H1 (cell line): ENCODE measurements around the gene PRRC2A. TPM values are rescaled to one million over a fixed set of nuclear protein-coding genes. Genes with fewer than 3 reads are reported as not detected.

Experiments
- BCL11A ChIP-seq, 2 experiments: IDR thresholded peaks; one replicate each; pipeline ENCODE4 v1.6.1; 2011; ENCODE audit warnings: low read depth in 2 of 2, low read length in 2 of 2, mild to moderate bottlenecking in 2 of 2
- CTBP2 ChIP-seq: IDR thresholded peaks from 2 replicates; pipeline ENCODE4 v1.7.0; 2011; ENCODE audit warnings: borderline replicate concordance, mild to moderate bottlenecking, moderate library complexity, mixed read lengths, low read length; ENCODE audit not compliant: insufficient read depth, insufficient read length
- SUZ12 ChIP-seq: fragments of 200-600 bp; sonication (generic); IDR thresholded peaks from 2 replicates; pipeline ENCODE4 v1.6.1; 2012; ENCODE audit warnings: mild to moderate bottlenecking, inconsistent platforms, low read length, moderate library complexity, mixed read lengths
- TCF12 ChIP-seq: IDR thresholded peaks from 2 replicates; pipeline ENCODE4 v1.6.1; 2011; ENCODE audit warnings: low read depth, mild to moderate bottlenecking, low read length
- polyA plus RNA-seq, 7 experiments: library from polyadenylated mRNA; depleted of rRNA in 3 of 7; stranded (reverse) in 5 of 7; unstranded in 2 of 7; fragments of >200 nt in 5 of 7; fragments of 200-250 nt in 2 of 7; gene quantifications; 1 replicate in 5 of 7; 2 replicates in 1 of 7; 4 replicates in 1 of 7; pipeline versions ENCODE4 v1.2.1 to v1.2.3, GENCODE V29; 2011 to 2013; ENCODE audit warnings: missing spikeins in 2 of 7, mixed read lengths in 2 of 7
- total RNA-seq: library from RNA; stranded (reverse); fragmentation: NEBNext Ultra II Directional; extraction: Animal tissue kit (Norgen Biotek cat#: 25700); gene quantifications from 2 replicates; pipeline ENCODE4 v1.2.1, GENCODE V29; 2021
- TF ChIP-seq, protein P1 (sequence below): fragments of 300-600 bp; sonication (generic); IDR thresholded peaks from 2 replicates; pipeline ENCODE4 v1.7.1; 2012; ENCODE audit warnings: low read length, moderate library complexity, mild to moderate bottlenecking, inconsistent platforms; ENCODE audit not compliant: insufficient replicate concordance

Gene PRRC2A
- total and polyA plus RNA-seq, 2 of the 8 experiments (the other 6 are each of a cell fraction or from before 2014, with no cell fraction given): 118 to 300 TPM

- TF ChIP-seq, protein P1, sequence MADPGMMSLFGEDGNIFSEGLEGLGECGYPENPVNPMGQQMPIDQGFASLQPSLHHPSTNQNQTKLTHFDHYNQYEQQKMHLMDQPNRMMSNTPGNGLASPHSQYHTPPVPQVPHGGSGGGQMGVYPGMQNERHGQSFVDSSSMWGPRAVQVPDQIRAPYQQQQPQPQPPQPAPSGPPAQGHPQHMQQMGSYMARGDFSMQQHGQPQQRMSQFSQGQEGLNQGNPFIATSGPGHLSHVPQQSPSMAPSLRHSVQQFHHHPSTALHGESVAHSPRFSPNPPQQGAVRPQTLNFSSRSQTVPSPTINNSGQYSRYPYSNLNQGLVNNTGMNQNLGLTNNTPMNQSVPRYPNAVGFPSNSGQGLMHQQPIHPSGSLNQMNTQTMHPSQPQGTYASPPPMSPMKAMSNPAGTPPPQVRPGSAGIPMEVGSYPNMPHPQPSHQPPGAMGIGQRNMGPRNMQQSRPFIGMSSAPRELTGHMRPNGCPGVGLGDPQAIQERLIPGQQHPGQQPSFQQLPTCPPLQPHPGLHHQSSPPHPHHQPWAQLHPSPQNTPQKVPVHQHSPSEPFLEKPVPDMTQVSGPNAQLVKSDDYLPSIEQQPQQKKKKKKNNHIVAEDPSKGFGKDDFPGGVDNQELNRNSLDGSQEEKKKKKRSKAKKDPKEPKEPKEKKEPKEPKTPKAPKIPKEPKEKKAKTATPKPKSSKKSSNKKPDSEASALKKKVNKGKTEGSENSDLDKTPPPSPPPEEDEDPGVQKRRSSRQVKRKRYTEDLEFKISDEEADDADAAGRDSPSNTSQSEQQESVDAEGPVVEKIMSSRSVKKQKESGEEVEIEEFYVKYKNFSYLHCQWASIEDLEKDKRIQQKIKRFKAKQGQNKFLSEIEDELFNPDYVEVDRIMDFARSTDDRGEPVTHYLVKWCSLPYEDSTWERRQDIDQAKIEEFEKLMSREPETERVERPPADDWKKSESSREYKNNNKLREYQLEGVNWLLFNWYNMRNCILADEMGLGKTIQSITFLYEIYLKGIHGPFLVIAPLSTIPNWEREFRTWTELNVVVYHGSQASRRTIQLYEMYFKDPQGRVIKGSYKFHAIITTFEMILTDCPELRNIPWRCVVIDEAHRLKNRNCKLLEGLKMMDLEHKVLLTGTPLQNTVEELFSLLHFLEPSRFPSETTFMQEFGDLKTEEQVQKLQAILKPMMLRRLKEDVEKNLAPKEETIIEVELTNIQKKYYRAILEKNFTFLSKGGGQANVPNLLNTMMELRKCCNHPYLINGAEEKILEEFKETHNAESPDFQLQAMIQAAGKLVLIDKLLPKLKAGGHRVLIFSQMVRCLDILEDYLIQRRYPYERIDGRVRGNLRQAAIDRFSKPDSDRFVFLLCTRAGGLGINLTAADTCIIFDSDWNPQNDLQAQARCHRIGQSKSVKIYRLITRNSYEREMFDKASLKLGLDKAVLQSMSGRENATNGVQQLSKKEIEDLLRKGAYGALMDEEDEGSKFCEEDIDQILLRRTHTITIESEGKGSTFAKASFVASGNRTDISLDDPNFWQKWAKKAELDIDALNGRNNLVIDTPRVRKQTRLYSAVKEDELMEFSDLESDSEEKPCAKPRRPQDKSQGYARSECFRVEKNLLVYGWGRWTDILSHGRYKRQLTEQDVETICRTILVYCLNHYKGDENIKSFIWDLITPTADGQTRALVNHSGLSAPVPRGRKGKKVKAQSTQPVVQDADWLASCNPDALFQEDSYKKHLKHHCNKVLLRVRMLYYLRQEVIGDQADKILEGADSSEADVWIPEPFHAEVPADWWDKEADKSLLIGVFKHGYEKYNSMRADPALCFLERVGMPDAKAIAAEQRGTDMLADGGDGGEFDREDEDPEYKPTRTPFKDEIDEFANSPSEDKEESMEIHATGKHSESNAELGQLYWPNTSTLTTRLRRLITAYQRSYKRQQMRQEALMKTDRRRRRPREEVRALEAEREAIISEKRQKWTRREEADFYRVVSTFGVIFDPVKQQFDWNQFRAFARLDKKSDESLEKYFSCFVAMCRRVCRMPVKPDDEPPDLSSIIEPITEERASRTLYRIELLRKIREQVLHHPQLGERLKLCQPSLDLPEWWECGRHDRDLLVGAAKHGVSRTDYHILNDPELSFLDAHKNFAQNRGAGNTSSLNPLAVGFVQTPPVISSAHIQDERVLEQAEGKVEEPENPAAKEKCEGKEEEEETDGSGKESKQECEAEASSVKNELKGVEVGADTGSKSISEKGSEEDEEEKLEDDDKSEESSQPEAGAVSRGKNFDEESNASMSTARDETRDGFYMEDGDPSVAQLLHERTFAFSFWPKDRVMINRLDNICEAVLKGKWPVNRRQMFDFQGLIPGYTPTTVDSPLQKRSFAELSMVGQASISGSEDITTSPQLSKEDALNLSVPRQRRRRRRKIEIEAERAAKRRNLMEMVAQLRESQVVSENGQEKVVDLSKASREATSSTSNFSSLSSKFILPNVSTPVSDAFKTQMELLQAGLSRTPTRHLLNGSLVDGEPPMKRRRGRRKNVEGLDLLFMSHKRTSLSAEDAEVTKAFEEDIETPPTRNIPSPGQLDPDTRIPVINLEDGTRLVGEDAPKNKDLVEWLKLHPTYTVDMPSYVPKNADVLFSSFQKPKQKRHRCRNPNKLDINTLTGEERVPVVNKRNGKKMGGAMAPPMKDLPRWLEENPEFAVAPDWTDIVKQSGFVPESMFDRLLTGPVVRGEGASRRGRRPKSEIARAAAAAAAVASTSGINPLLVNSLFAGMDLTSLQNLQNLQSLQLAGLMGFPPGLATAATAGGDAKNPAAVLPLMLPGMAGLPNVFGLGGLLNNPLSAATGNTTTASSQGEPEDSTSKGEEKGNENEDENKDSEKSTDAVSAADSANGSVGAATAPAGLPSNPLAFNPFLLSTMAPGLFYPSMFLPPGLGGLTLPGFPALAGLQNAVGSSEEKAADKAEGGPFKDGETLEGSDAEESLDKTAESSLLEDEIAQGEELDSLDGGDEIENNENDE: no peak
- no peak for TF ChIP-seq BCL11A (IDR thresholded peaks at IDR 0.05; ENCODE audit: low read depth in 2 of 2, low read length in 2 of 2)
- no peak for TF ChIP-seq SUZ12
- no peak for TF ChIP-seq TCF12
- no peak for TF ChIP-seq CTBP2
Observed at GRCh38 chr6:31578184-31579118, 42.1 kb upstream of the PRRC2A start (continued).
